Thymus (tissue), 11 donors: ENCODE results near the gene RAPSN. TPM values are rescaled to one million over a fixed set of nuclear protein-coding genes. Genes with fewer than 3 reads are reported as not detected.

Experiments used
- DNase-seq, 9 donors: peaks; one replicate each; pipeline ENCODE4 v3.0.0-alpha.2; 2013; ENCODE audit warnings: low spot score in 9 of 9, low read depth in 6 of 9, missing footprints in 1 of 9
- H3K27ac ChIP-seq, 2 donors: one replicate each; pipeline ENCODE4 v1.5.1; 2013; ENCODE audit warnings: control low read depth in 1 of 2, low read depth in 1 of 2, low read length in 1 of 2, mild to moderate bottlenecking in 1 of 2, moderate library complexity in 1 of 2
- H3K27me3 ChIP-seq, 2 donors: one replicate each; pipeline ENCODE4 v1.5.1; 2013; ENCODE audit warnings: low read length in 1 of 2; ENCODE audit not compliant: control insufficient read depth in 2 of 2, insufficient read depth in 1 of 2
- H3K36me3 ChIP-seq, 2 donors: one replicate each; pipeline ENCODE4 v1.5.1; 2013; ENCODE audit warnings: low read length in 1 of 2, mild to moderate bottlenecking in 1 of 2, moderate library complexity in 1 of 2; ENCODE audit not compliant: control insufficient read depth in 2 of 2, insufficient read depth in 2 of 2
- H3K4me1 ChIP-seq, 2 donors: one replicate each; pipeline ENCODE4 v1.5.1; 2013; ENCODE audit warnings: low read length in 2 of 2; ENCODE audit not compliant: control insufficient read depth in 2 of 2, insufficient read depth in 2 of 2
- H3K4me3 ChIP-seq, 2 donors: one replicate each; pipeline ENCODE4 v1.5.1; 2013; ENCODE audit warnings: low read length in 2 of 2, control low read depth in 1 of 2, mild to moderate bottlenecking in 1 of 2
- H3K9me3 ChIP-seq, 2 donors: one replicate each; pipeline ENCODE4 v1.5.1; 2013; ENCODE audit warnings: low read length in 1 of 2, mild to moderate bottlenecking in 1 of 2; ENCODE audit not compliant: control insufficient read depth in 2 of 2, insufficient read depth in 1 of 2
- WGBS: extraction: QIAGEN DNeasy Blood & Tissue Kit; methylation state at CpG from one replicate; pipeline ENCODE4 v1.1.7; 2013; 5-methylcytosine and 5-hydroxymethylcytosine counted together
- polyA plus RNA-seq: library from polyadenylated mRNA; stranded (reverse); fragments of 200-250 nt; gene quantifications from one replicate; pipeline ENCODE4 v1.2.3, GENCODE V29; 2013
- total RNA-seq: library from RNA; stranded (reverse); fragments of 120-200 nt; gene quantifications from one replicate; pipeline ENCODE4 v1.2.4, GENCODE V29; 2013
- donor health status: healthy.

The RAPSN gene
- total and polyA plus RNA-seq, 2 donors = 0.42 to 0.66 TPM

GRCh38 chr11:47390422-47390760 is 58.5 kb downstream of the RAPSN start:
- Histone ChIP-seq H3K27ac (peak overlapping the region in 1 of 2 donors; percentile 47), H3K4me1 (peaks cover 12 to 34% of the 10 kb centered on the region in 2 donors), H3K9me3 (no peaks in the 10 kb centered on the region), H3K4me3 (no peak overlapping the region), H3K36me3 (no peaks in the 10 kb centered on the region), H3K27me3 (no peaks in the 10 kb centered on the region)
- 96% methylated on average over 6 of the region's 6 CpGs for WGBS
- no peak for DNase-seq

GRCh38 chr11:47389577-47390421 is 59.1 kb downstream of the RAPSN start:
- Histone ChIP-seq H3K27ac (peak overlapping the region in 1 of 2 donors; percentile 53), H3K4me1 (peaks cover 7 to 29% of the 10 kb centered on the region in 2 donors), H3K9me3 (no peaks in the 10 kb centered on the region), H3K36me3 (no peaks in the 10 kb centered on the region), H3K27me3 (no peaks in the 10 kb centered on the region), H3K4me3 (no peak overlapping the region)
- no peak for DNase-seq
- WGBS = 60% methylated on average over 17 of the region's 17 CpGs

- DNase-seq = no peak
- 94% methylated on average over 28 of the region's 28 CpGs for WGBS
- no peaks in the 10 kb centered on the region for H3K9me3 ChIP-seq
- no peaks in the 10 kb centered on the region for H3K27me3 ChIP-seq
- H3K27ac ChIP-seq = peak overlapping the region in 1 of 2 donors; percentile 53
- H3K4me1 ChIP-seq = peaks cover 0 to 20% of the 10 kb centered on the region in 2 donors
- no peaks in the 10 kb centered on the region for H3K36me3 ChIP-seq
- H3K4me3 ChIP-seq = no peak overlapping the region
Observed at GRCh38 chr11:47388697-47389576, 60.0 kb downstream of the RAPSN start.

- no peaks in the 10 kb centered on the region for H3K27me3 ChIP-seq
- WGBS = 89% methylated on average over 13 of the region's 13 CpGs
- H3K27ac ChIP-seq = no peak overlapping the region
- peaks cover 0 to 12% of the 10 kb centered on the region in 2 donors for H3K4me1 ChIP-seq
- DNase-seq = no peak
- H3K36me3 ChIP-seq = no peaks in the 10 kb centered on the region
- no peak overlapping the region for H3K4me3 ChIP-seq
- H3K9me3 ChIP-seq = no peaks in the 10 kb centered on the region
Observed at GRCh38 chr11:47387944-47388696, 60.8 kb downstream of the RAPSN start.

Other genes starting within 250 kb of the RAPSN start
- gene DDB2, start 234.2 kb downstream of the RAPSN start, total RNA-seq = 30.8 TPM
- 106 TPM for gene DDB2, start 234.2 kb downstream of the RAPSN start, polyA plus RNA-seq
- 14.3 TPM for gene ACP2, start 200.3 kb downstream of the RAPSN start, total RNA-seq
- gene ACP2, start 200.3 kb downstream of the RAPSN start, polyA plus RNA-seq = 30.0 TPM
- gene NR1H3, start 191.1 kb downstream of the RAPSN start, total RNA-seq = 26.3 TPM
- 100 TPM for gene NR1H3, start 191.1 kb downstream of the RAPSN start, polyA plus RNA-seq
- 17.0 TPM for gene MADD, start 179.0 kb downstream of the RAPSN start, total RNA-seq
- gene MADD, start 179.0 kb downstream of the RAPSN start, polyA plus RNA-seq = 26.0 TPM
- 0.09 TPM for gene MYBPC3, start 96.4 kb downstream of the RAPSN start, total RNA-seq
- gene MYBPC3, start 96.4 kb downstream of the RAPSN start, polyA plus RNA-seq = 0.55 TPM
- 21.1 TPM for gene SPI1, start 70.6 kb downstream of the RAPSN start, total RNA-seq
- 40.0 TPM for gene SPI1, start 70.6 kb downstream of the RAPSN start, polyA plus RNA-seq
- 15.0 TPM for gene SLC39A13, start 40.5 kb downstream of the RAPSN start, total RNA-seq
- 37.1 TPM for gene SLC39A13, start 40.5 kb downstream of the RAPSN start, polyA plus RNA-seq
- gene PSMC3, start 22.7 kb downstream of the RAPSN start, total RNA-seq = 136 TPM
- gene PSMC3, start 22.7 kb downstream of the RAPSN start, polyA plus RNA-seq = 104 TPM
- gene CELF1, start 104.0 kb upstream of the RAPSN start, total RNA-seq = 35.4 TPM
- gene CELF1, start 104.0 kb upstream of the RAPSN start, polyA plus RNA-seq = 41.1 TPM
- 38.0 TPM for gene PTPMT1, start 116.5 kb upstream of the RAPSN start, total RNA-seq
- gene PTPMT1, start 116.5 kb upstream of the RAPSN start, polyA plus RNA-seq = 38.3 TPM
- gene KBTBD4, start 129.8 kb upstream of the RAPSN start, total RNA-seq = 20.6 TPM
- gene KBTBD4, start 129.8 kb upstream of the RAPSN start, polyA plus RNA-seq = 13.3 TPM
- 136 TPM for gene NDUFS3, start 129.9 kb upstream of the RAPSN start, total RNA-seq
- 137 TPM for gene NDUFS3, start 129.9 kb upstream of the RAPSN start, polyA plus RNA-seq
- not detected for gene FAM180B, start 137.5 kb upstream of the RAPSN start, total RNA-seq
- gene FAM180B, start 137.5 kb upstream of the RAPSN start, polyA plus RNA-seq = 0.09 TPM
- 1.3 TPM for gene C1QTNF4, start 145.3 kb upstream of the RAPSN start, total RNA-seq
- 2.6 TPM for gene C1QTNF4, start 145.3 kb upstream of the RAPSN start, polyA plus RNA-seq
- gene MTCH2, start 193.4 kb upstream of the RAPSN start, total RNA-seq = 57.7 TPM
- 40.0 TPM for gene MTCH2, start 193.4 kb upstream of the RAPSN start, polyA plus RNA-seq